Measurements from ENCODE around the gene SPTLC1.
"Not testable (repeated sequence)": the region's sequence is repeated elsewhere in the genome, so short reads cannot be mapped to it uniquely, and the experiment has no call there.

SPTLC1 gene

DNA sequence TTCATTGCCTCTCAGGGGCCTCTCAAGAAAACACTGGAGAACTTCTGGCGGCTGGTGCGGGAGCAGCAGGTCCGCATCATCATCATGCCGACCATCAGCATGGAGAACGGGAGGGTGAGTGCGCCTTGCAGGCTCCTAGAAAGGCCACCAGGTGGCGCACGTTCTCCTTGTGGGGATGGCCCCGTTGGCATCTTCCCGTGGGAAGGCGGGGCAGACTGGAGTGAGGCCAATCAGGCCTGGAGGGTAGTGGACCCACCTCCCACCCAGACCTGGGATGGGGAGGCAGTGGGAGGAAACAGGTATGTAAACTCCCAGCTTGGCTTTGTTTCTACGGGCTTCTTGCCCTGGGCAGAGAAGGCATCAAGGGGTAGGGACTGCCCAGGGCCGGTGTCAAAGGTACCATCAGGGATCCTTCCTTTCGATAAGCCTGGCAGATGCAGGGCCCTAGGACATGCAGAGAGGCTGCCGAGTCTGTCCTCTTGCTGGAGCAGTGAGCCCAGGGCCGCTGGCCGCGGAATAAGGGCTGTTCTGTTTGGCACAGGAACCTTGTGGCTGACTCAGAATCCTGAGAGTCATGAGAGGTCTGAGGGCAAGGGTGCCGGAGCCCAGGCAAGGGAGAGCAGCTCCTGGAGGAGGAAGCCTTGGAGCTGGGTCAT lies 18.9 kb upstream of the SPTLC1 start:
- Histone ChIP-seq H3K4me3 (ENCODE audit: severe bottlenecking) (peak overlapping the region; percentile 8), H3K4me1 (ENCODE audit: insufficient read depth, poor library complexity, severe bottlenecking) (no peaks in the 10 kb centered on the region), H3K27ac (ENCODE audit: poor library complexity, severe bottlenecking) (peak overlapping the region; percentile 34), H3K9me3 (ENCODE audit: severe bottlenecking) (no peaks in the 10 kb centered on the region), H3K27me3 (ENCODE audit: insufficient read depth, poor library complexity, severe bottlenecking) (no peaks in the 10 kb centered on the region), H3K36me3 (ENCODE audit: low read depth) (no peaks in the 10 kb centered on the region)
- ATAC-seq (ENCODE audit: low read depth) (peak; percentile 70), DNase-seq (ENCODE audit: low spot score) (no peak)
- TF ChIP-seq, protein P1, sequence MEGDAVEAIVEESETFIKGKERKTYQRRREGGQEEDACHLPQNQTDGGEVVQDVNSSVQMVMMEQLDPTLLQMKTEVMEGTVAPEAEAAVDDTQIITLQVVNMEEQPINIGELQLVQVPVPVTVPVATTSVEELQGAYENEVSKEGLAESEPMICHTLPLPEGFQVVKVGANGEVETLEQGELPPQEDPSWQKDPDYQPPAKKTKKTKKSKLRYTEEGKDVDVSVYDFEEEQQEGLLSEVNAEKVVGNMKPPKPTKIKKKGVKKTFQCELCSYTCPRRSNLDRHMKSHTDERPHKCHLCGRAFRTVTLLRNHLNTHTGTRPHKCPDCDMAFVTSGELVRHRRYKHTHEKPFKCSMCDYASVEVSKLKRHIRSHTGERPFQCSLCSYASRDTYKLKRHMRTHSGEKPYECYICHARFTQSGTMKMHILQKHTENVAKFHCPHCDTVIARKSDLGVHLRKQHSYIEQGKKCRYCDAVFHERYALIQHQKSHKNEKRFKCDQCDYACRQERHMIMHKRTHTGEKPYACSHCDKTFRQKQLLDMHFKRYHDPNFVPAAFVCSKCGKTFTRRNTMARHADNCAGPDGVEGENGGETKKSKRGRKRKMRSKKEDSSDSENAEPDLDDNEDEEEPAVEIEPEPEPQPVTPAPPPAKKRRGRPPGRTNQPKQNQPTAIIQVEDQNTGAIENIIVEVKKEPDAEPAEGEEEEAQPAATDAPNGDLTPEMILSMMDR (IDR thresholded peaks at IDR 0.05; ENCODE audit: poor library complexity, severe bottlenecking): peak; percentile 94

DNA sequence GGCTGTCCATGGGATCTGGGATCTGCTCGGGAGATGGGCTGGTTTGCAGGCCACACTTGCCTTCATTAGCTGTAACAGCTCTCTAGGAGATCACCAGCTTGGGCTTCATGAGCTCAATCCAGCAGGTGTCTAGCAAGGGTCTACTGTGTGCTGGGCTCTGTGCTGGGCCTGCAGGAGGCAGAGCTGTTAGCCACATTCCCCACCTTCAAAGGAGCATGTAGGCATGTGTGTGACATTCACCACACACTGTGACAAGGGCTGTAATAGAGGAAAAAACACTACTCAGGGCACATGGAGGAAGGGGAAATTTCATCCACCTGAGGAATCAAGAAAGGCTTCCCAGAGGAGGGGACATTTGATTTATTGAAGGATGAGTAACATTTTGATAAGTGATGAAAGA lies 17.7 kb upstream of the SPTLC1 start:
- not testable (repeated sequence) for H3K4me3 ChIP-seq (ENCODE audit: severe bottlenecking); DNase-seq (ENCODE audit: low spot score); H3K4me1 ChIP-seq (ENCODE audit: insufficient read depth, poor library complexity, severe bottlenecking); H3K27me3 ChIP-seq (ENCODE audit: insufficient read depth, poor library complexity, severe bottlenecking); H3K9me3 ChIP-seq (ENCODE audit: severe bottlenecking); H3K27ac ChIP-seq (ENCODE audit: poor library complexity, severe bottlenecking); ATAC-seq (ENCODE audit: low read depth); H3K36me3 ChIP-seq (ENCODE audit: low read depth)

DNA sequence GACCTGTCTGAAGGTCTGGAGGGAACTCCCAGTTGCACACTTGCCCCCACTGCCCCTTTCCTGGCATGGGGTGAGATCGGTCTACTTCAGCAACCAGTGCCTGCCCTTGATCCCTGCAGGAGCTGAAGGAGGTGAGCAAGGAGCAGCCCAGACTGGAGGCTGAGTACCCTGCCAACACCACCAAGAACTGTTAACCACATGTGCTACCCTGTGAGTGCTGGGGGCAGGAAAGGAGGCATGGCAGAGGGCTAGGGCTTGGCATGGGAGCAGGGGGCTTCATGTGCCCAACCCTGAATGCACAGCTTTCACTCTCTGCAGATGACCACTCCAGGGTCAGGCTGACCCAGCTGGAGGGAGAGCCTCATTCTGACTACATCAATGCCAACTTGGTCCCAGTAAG lies 17.3 kb upstream of the SPTLC1 start:
- no peaks in the 10 kb centered on the region for H3K36me3 ChIP-seq (ENCODE audit: low read depth)
- no peaks in the 10 kb centered on the region for H3K27me3 ChIP-seq (ENCODE audit: insufficient read depth, poor library complexity, severe bottlenecking)
- ATAC-seq (ENCODE audit: low read depth): no peak
- TF ChIP-seq, protein P1 (IDR thresholded peaks at IDR 0.05; ENCODE audit: poor library complexity, severe bottlenecking): no peak
- DNase-seq (ENCODE audit: low spot score): no peak
- no peaks in the 10 kb centered on the region for H3K9me3 ChIP-seq (ENCODE audit: severe bottlenecking)
- no peak overlapping the region for H3K27ac ChIP-seq (ENCODE audit: poor library complexity, severe bottlenecking)
- H3K4me1 ChIP-seq (ENCODE audit: insufficient read depth, poor library complexity, severe bottlenecking): no peaks in the 10 kb centered on the region
- H3K4me3 ChIP-seq (ENCODE audit: severe bottlenecking): no peak overlapping the region

DNA sequence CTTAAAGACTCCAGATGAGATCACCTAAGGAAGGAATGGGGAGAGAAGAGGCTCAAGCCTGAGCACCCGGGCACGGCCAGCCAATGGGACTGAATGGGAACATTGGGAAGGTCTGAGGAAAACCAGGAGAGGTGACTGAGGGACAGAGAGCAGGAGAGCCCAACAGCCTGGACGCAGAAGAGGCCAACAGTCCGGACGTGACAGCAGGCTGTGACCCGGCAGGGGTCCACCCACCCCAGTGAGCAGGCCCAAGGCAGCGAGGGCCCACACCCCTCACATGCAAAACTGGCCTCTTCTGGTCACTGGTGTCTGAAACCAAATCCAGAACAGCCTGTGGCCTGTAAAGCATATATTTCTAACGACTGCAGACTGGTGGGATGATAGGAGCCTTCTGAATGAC lies 7.6 kb upstream of the SPTLC1 start:
- no peaks in the 10 kb centered on the region for H3K27me3 ChIP-seq (ENCODE audit: insufficient read depth, poor library complexity, severe bottlenecking)
- H3K27ac ChIP-seq (ENCODE audit: poor library complexity, severe bottlenecking): no peak overlapping the region
- H3K9me3 ChIP-seq (ENCODE audit: severe bottlenecking): no peaks in the 10 kb centered on the region
- H3K4me1 ChIP-seq (ENCODE audit: insufficient read depth, poor library complexity, severe bottlenecking): no peaks in the 10 kb centered on the region
- H3K36me3 ChIP-seq (ENCODE audit: low read depth): no peaks in the 10 kb centered on the region
- DNase-seq (ENCODE audit: low spot score): no peak
- no peak for ATAC-seq (ENCODE audit: low read depth)
- H3K4me3 ChIP-seq (ENCODE audit: severe bottlenecking): no peak overlapping the region
- TF ChIP-seq, protein P1 (IDR thresholded peaks at IDR 0.05; ENCODE audit: poor library complexity, severe bottlenecking): no peak

DNA sequence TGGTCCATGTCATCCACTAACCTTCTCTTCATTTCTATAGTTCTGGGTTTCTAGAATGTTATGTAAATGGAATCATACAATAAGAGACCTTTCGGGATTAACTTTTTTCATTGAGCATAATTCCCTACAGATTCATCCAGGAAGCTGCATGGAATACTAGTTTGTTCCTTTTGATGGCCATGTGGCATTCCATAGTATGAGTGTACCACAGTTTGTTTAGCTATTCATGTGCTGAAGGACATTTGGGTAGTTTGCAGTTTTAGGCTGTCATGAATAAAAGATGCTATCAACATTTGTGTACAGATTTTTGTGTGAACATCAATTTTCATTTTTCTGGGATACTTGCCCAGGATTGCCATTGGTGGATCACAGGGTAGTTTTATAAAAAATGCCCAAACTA lies 6.8 kb upstream of the SPTLC1 start:
- H3K4me3 ChIP-seq (ENCODE audit: severe bottlenecking): no peak overlapping the region
- H3K27me3 ChIP-seq (ENCODE audit: insufficient read depth, poor library complexity, severe bottlenecking): no peaks in the 10 kb centered on the region
- DNase-seq (ENCODE audit: low spot score) (no peak), ATAC-seq (ENCODE audit: low read depth) (no peak)
- no peak overlapping the region for H3K27ac ChIP-seq (ENCODE audit: poor library complexity, severe bottlenecking)
- H3K9me3 ChIP-seq (ENCODE audit: severe bottlenecking): no peaks in the 10 kb centered on the region
- no peaks in the 10 kb centered on the region for H3K36me3 ChIP-seq (ENCODE audit: low read depth)
- H3K4me1 ChIP-seq (ENCODE audit: insufficient read depth, poor library complexity, severe bottlenecking): no peaks in the 10 kb centered on the region
- TF ChIP-seq, protein P1 (IDR thresholded peaks at IDR 0.05; ENCODE audit: poor library complexity, severe bottlenecking): no peak
